ENCODE data around the gene ARIH2. TPM values are rescaled to one million over a fixed set of nuclear protein-coding genes. Genes with fewer than 3 reads are reported as not detected.

ARIH2 gene
- total and polyA plus RNA-seq, 9 of the 15 experiments (the other 6 are each of a cell fraction or from before 2014, with no cell fraction given): 27.0 to 120 (median 108) TPM

- TF ChIP-seq POLR2G (IDR thresholded peaks at IDR 0.05; ENCODE audit: low read depth, low read length) (peak; percentile 74), MAFK (IDR thresholded peaks at IDR 0.05; ENCODE audit: low read length) (no peak), ARID3B (CRISPR knock-in tag; IDR thresholded peaks at IDR 0.05; ENCODE audit: borderline replicate concordance) (no peak), ZNF24 (IDR thresholded peaks at IDR 0.05) (no peak), MLLT1 (IDR thresholded peaks at IDR 0.05) (no peak), ZNF639 (CRISPR knock-in tag; conservative IDR thresholded peaks at IDR 0.05 in 1 of 2, IDR thresholded peaks at IDR 0.05 in 1 of 2) (no peak), ZNF589 (CRISPR knock-in tag; IDR thresholded peaks at IDR 0.05; ENCODE audit: low read depth) (no peak), TFAP4 (CRISPR knock-in tag; IDR thresholded peaks at IDR 0.05; ENCODE audit: borderline replicate concordance) (peak; percentile 97), PTRF (tag; IDR thresholded peaks at IDR 0.05) (no peak), TEAD2 (tag; IDR thresholded peaks at IDR 0.05) (no peak), EP400 (IDR thresholded peaks at IDR 0.05) (peak; percentile 60; the same call in 1 of the 2 replicates), TFAM (CRISPR knock-in tag; conservative IDR thresholded peaks at IDR 0.05) (no peak), SLC30A9 (CRISPR knock-in tag; IDR thresholded peaks at IDR 0.05) (no peak), ZFP1 (CRISPR knock-in tag; IDR thresholded peaks at IDR 0.05) (no peak), SMARCC2 (IDR thresholded peaks at IDR 0.05; ENCODE audit: low read depth) (no peak), SP1 (CRISPR knock-in tag; IDR thresholded peaks at IDR 0.05) (peak; percentile 88), ZMIZ1 (IDR thresholded peaks at IDR 0.05; ENCODE audit: low read depth in 2 of 2, low read length in 2 of 2) (no peak), HNRNPL (IDR thresholded peaks at IDR 0.05; ENCODE audit: low read depth, low read length) (peak; percentile 97)
These were observed 20.0 kb upstream of the ARIH2 start, which contains the start of gene SLC25A20 (continued) for GRCh38 chr3:48898383-48899234.
